ENCODE measurements around the gene PCNP.

DNA sequence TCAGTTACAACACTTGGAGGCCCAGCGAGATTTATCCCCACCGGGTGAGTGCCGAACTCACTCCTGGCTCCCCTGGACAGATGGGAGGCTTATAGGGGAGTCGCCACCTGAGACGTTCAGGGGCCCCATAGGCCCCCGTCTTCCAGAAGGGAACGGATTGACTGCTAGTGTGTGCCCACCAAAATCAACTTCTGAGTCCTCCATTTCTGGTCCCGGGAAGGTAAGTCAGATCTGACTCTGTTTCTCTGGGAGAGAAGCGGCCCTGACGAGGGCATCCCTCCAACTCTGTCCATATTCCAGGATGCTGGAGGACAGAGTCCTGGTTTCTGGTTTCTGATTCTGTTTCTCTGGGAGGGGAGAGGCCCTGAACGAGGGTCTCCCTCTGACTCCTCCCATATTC lies 58.6 kb downstream of the PCNP start:
- TF ChIP-seq FOXM1 (IDR thresholded peaks at IDR 0.05; ENCODE audit: borderline replicate concordance, low read depth) (no peak), TEAD4 (IDR thresholded peaks at IDR 0.05) (no peak), TAF1 (IDR thresholded peaks at IDR 0.05; ENCODE audit: low read depth) (no peak), EP300 (IDR thresholded peaks at IDR 0.05; ENCODE audit: borderline replicate concordance) (no peak), TCF12 (IDR thresholded peaks at IDR 0.05; ENCODE audit: low read depth) (no peak), CEBPB (IDR thresholded peaks at IDR 0.05) (no peak), EGR1 (IDR thresholded peaks at IDR 0.05) (no peak)
- TF ChIP-seq, protein P1, sequence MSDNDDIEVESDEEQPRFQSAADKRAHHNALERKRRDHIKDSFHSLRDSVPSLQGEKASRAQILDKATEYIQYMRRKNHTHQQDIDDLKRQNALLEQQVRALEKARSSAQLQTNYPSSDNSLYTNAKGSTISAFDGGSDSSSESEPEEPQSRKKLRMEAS (IDR thresholded peaks at IDR 0.05) = no peak
